HepG2 (cell line): ENCODE measurements around the gene SNAP23. TPM values are rescaled to one million over a fixed set of nuclear protein-coding genes. Genes with fewer than 3 reads are reported as not detected.

Source experiments
- ATAC-seq: fragments of 200-7000 bp; cut with Tn5 transposase; 3 replicates; pipeline ENCODE4 v1.9.1; 2020; ENCODE audit warnings: mild to moderate bottlenecking, moderate library complexity
- BruUV-seq: library from RNA; stranded (reverse); fragments of 400-500 nt; replicated peaks from 2 replicates; lab custom pipeline; 2021; lab: Mats Ljungman, UMichigan
- CTCF ChIA-PET: fragments of 300-600 bp; formaldehyde crosslinking; extraction: SDS; loops from one replicate; lab custom pipeline; 2021; ENCODE audit warnings: low total read pairs, inconsistent platforms, low intra/inter-chr PET ratio; lab: Yijun Ruan, JAX
- POLR2A ChIA-PET: fragments of 350-600 bp; sonication (Branson Sonifier 250); formaldehyde crosslinking; loops from one replicate; lab custom pipeline; 2020; ENCODE audit warnings: antibody characterized with exemption, inconsistent platforms; lab: Yijun Ruan, JAX
- DNase-seq: peaks from one replicate; pipeline ENCODE4 v3.0.0-alpha.2; 2015; ENCODE audit warnings: low spot score
- FAIRE-seq: peaks from 3 replicates; lab custom pipeline; 2011; peaks lifted over from hg19 to GRCh38; lab: Jason Lieb, UNC
- H2AFZ ChIP-seq: one replicate; pipeline ENCODE4 v1.6.1; 2011; ENCODE audit warnings: low read length, inconsistent platforms
- H3K27ac ChIP-seq: fragments of 300-600 bp; 3 replicates; pipeline ENCODE4 v1.8.0; 2011; ENCODE audit warnings: mixed run types, mild to moderate bottlenecking, mixed read lengths, low read length, inconsistent platforms; ENCODE audit not compliant: insufficient read depth; ENCODE audit errors: extremely low read length
- H3K27me3 ChIP-seq, 2 experiments: fragments of 200-600 bp in 1 of 2; 2 replicates in 1 of 2; 3 replicates in 1 of 2; pipeline versions ENCODE4 v1.6.0 to v1.8.0; 2011; ENCODE audit warnings: low read length in 2 of 2, mild to moderate bottlenecking in 2 of 2, moderate library complexity in 2 of 2, inconsistent platforms in 1 of 2; ENCODE audit not compliant: insufficient read depth in 2 of 2, control insufficient read depth in 1 of 2
- H3K36me3 ChIP-seq, 2 experiments: fragments of 200-600 bp in 1 of 2; replicated peaks in 1 of 2; 2 replicates in 1 of 2; 3 replicates in 1 of 2; pipeline versions ENCODE4 v1.5.1 to v1.8.0; 2011; ENCODE audit warnings: low read length in 2 of 2, inconsistent platforms in 1 of 2; ENCODE audit not compliant: insufficient read depth in 2 of 2, control insufficient read depth in 1 of 2
- H3K4me1 ChIP-seq: 2 replicates; pipeline ENCODE4 v1.5.1; 2012; ENCODE audit warnings: low read length, inconsistent platforms; ENCODE audit not compliant: insufficient read depth
- H3K4me2 ChIP-seq: 2 replicates; pipeline ENCODE4 v1.6.0; 2011; ENCODE audit warnings: low read depth, low read length, inconsistent platforms
- H3K4me3 ChIP-seq, 3 experiments: fragments of 200-600 bp in 1 of 3; sonication (generic), shearing (Covaris generic) in 1 of 3; replicated peaks in 1 of 3; 2 replicates each; pipeline ENCODE4 v1.5.1; 2011 to 2016; ENCODE audit warnings: low read length in 3 of 3, inconsistent platforms in 2 of 3, low read depth in 2 of 3, mild to moderate bottlenecking in 2 of 3, control low read depth in 1 of 3, mixed read lengths in 1 of 3; ENCODE audit not compliant: insufficient read depth in 1 of 3
- H3K79me2 ChIP-seq: one replicate; pipeline ENCODE4 v1.6.1; 2011; ENCODE audit warnings: low read length, inconsistent platforms; ENCODE audit not compliant: insufficient read depth
- H3K9ac ChIP-seq: 2 replicates; pipeline ENCODE4 v1.6.0; 2011; ENCODE audit warnings: mild to moderate bottlenecking, low read depth, low read length, inconsistent platforms; ENCODE audit not compliant: insufficient read depth
- H3K9me3 ChIP-seq: 2 replicates; pipeline ENCODE4 v1.5.1; 2012; ENCODE audit warnings: mild to moderate bottlenecking, low read length
- H4K20me1 ChIP-seq: 2 replicates; pipeline ENCODE4 v1.6.0; 2011; ENCODE audit warnings: inconsistent platforms, mild to moderate bottlenecking, low read length, moderate library complexity; ENCODE audit not compliant: insufficient read depth
- ARID4A ChIP-seq: sonication (generic); formaldehyde crosslinking; IDR thresholded peaks from 2 replicates; pipeline ENCODE4 v1.5.0; 2020; ENCODE audit warnings: mild to moderate bottlenecking, missing genetic modification reagents, borderline replicate concordance
- BCL6 ChIP-seq: IDR thresholded peaks from 2 replicates; pipeline ENCODE4 v1.6.1; 2016; ENCODE audit warnings: missing genetic modification reagents, missing compliant biosample characterization
- MAFG ChIP-seq: sonication (generic); formaldehyde crosslinking; IDR thresholded peaks from 2 replicates; pipeline ENCODE4 v1.5.1; 2020; ENCODE audit warnings: mild to moderate bottlenecking, missing genetic modification reagents
- MXI1 ChIP-seq: IDR thresholded peaks from 3 replicates; pipeline ENCODE4 v1.6.1; 2012; ENCODE audit warnings: low read depth, low read length, inconsistent platforms, borderline replicate concordance
- NAIF1 ChIP-seq: sonication (generic); formaldehyde crosslinking; IDR thresholded peaks from 2 replicates; pipeline ENCODE4 v1.5.0; 2020; ENCODE audit warnings: mild to moderate bottlenecking, missing genetic modification reagents, borderline replicate concordance
- NONO ChIP-seq, 2 experiments: fragments of 450-650 bp in 1 of 2; sonication (generic) in 1 of 2; formaldehyde crosslinking in 1 of 2; IDR thresholded peaks in 1 of 2; conservative IDR thresholded peaks in 1 of 2; 2 replicates each; pipeline versions ENCODE4 v1.6.1 to v1.8.0; 2017 to 2022; ENCODE audit warnings: mild to moderate bottlenecking in 1 of 2, missing genetic modification reagents in 1 of 2, moderate library complexity in 1 of 2
- SCMH1 ChIP-seq: sonication (generic); formaldehyde crosslinking; IDR thresholded peaks from 2 replicates; pipeline ENCODE4 v1.9.0; 2021; ENCODE audit warnings: missing genetic modification reagents, mild to moderate bottlenecking, borderline replicate concordance
- TAF15 ChIP-seq: fragments of 200-400 bp; formaldehyde crosslinking; IDR thresholded peaks from one replicate; pipeline ENCODE4 v1.6.1; 2018; ENCODE audit warnings: mild to moderate bottlenecking, low read depth, low read length; ENCODE audit not compliant: poor library complexity, severe bottlenecking
- ZNF230 ChIP-seq: sonication (generic); formaldehyde crosslinking; IDR thresholded peaks from 2 replicates; pipeline ENCODE4 v1.4.0; 2020; ENCODE audit warnings: mild to moderate bottlenecking, missing genetic modification reagents
- ZNF34 ChIP-seq: sonication (generic); formaldehyde crosslinking; IDR thresholded peaks from 2 replicates; pipeline ENCODE4 v1.4.0; 2020; ENCODE audit warnings: mild to moderate bottlenecking, missing genetic modification reagents, borderline replicate concordance
- ZNF501 ChIP-seq: sonication (generic); formaldehyde crosslinking; IDR thresholded peaks from 2 replicates; pipeline ENCODE4 v1.5.1; 2020; ENCODE audit warnings: mild to moderate bottlenecking, moderate library complexity, missing genetic modification reagents
- ZNF558 ChIP-seq: sonication (generic); formaldehyde crosslinking; IDR thresholded peaks from 2 replicates; pipeline ENCODE4 v1.9.0; 2022; ENCODE audit warnings: mild to moderate bottlenecking, missing genetic modification reagents, borderline replicate concordance
- ZNF850 ChIP-seq: sonication (generic); formaldehyde crosslinking; conservative IDR thresholded peaks from 2 replicates; pipeline ENCODE4 v1.9.0; 2021; ENCODE audit warnings: mild to moderate bottlenecking, missing genetic modification reagents
- ZZZ3 ChIP-seq: sonication (generic); formaldehyde crosslinking; IDR thresholded peaks from 2 replicates; pipeline ENCODE4 v1.4.0; 2020; ENCODE audit warnings: missing genetic modification reagents, mild to moderate bottlenecking, borderline replicate concordance
- WGBS: methylation state at CpG from one replicate; pipeline ENCODE4 v1.1.6; 2017; ENCODE audit warnings: low lambda C conversion rate; 5-methylcytosine and 5-hydroxymethylcytosine counted together
- in situ Hi-C: cut with HindIII; loops from 2 replicates; pipeline ENCODE4 v1.10.0; 2017; ENCODE audit warnings: low pct_unique_long_range_greater_than_20kb; ENCODE audit not compliant: extremely low pct_ligation_motif_present
- intact Hi-C: fragments of 100-400 bp; cut with micrococcal nuclease; formaldehyde crosslinking; loops from one replicate; pipeline ENCODE4 v1.10.0; 2022; ENCODE audit not compliant: unreplicated experiment
- polyA plus RNA-seq, 8 experiments: library from polyadenylated mRNA; depleted of rRNA in 3 of 8; stranded (reverse) in 7 of 8; unstranded in 1 of 8; fragments of >200 nt; fragmentation: Illumina TruSeq in 4 of 8; extraction: Trizol in 4 of 8; gene quantifications; 2 replicates each; pipeline versions ENCODE4 v1.2.1 to v1.2.3, GENCODE V29; 2011 to 2016; ENCODE audit warnings: low read depth in 4 of 8, missing spikeins in 1 of 8, mixed read lengths in 1 of 8; ENCODE audit not compliant: insufficient read depth in 1 of 8
- total RNA-seq, 5 experiments: library from RNA; depleted of rRNA; stranded (reverse); fragments of >200 nt; fragmentation: Illumina TruSeq; extraction: Trizol; gene quantifications; 2 replicates each; pipeline ENCODE4 v1.2.3, GENCODE V29; 2016; ENCODE audit warnings: low read depth in 1 of 5
- TF ChIP-seq, protein P1 (sequence below): sonication (generic); formaldehyde crosslinking; IDR thresholded peaks from 2 replicates; pipeline ENCODE4 v1.4.0; 2020; ENCODE audit warnings: mild to moderate bottlenecking, missing genetic modification reagents, borderline replicate concordance
- TF ChIP-seq, protein P2 (sequence below): sonication (generic); formaldehyde crosslinking; IDR thresholded peaks from 2 replicates; pipeline ENCODE4 v1.4.0; 2020; ENCODE audit warnings: missing genetic modification reagents

SNAP23 gene
- total and polyA plus RNA-seq, 2 of the 13 experiments (the other 11 are each of a cell fraction or from before 2014, with no cell fraction given) = 37.0 to 101 TPM

DNA sequence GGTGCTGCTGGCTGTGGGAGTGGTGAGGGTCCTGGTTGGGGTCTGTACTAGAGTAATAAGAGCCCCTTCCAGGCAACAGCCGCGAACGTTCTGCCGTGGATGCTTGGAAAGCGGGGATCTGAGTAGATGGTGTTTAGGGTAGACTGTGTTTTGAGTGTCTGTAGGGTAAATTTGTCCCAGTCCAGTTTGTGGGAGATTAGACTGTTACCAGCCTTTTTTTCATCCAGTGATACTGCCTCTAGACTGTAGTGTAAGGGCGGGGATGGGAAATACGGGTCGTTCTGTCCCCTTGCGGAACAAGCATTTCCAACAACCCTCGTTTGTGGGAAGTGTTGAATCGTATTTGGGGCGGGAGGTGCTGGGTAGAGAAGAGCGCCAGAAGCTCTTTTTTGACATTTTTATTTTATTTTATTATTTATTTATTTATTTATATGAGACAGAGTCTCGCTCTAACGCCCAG is 53.6 kb downstream of the SNAP23 start:
- FAIRE-seq (no peak), ATAC-seq (peak; percentile 60), DNase-seq (peak; percentile 12)
- H3K36me3 ChIP-seq = peaks cover 0 to 13% of the 10 kb centered on the region in 2 experiments; a peak in 3 of 5 replicates
- peaks cover 45% of the 10 kb centered on the region for H3K4me1 ChIP-seq
- ChIA-PET POLR2A (interaction anchor here (1.2 to 2.1 kb wide), 4 partner anchors 26 to 58 kb away, joined by 3 to 20 read pairs (median 8); partner anchors contain the start of genes SNAP23, STARD9 and ZNF106), CTCF (no interaction called here)
- H3K4me3 ChIP-seq = peak overlapping the region; percentile 87 to 96 (median 96)
- H4K20me1 ChIP-seq = no peaks in the 10 kb centered on the region
- in situ Hi-C loops = no loop called here
- H3K27me3 ChIP-seq = no peaks in the 10 kb centered on the region; a peak in 1 of 5 replicates
- no peak overlapping the region for H2AFZ ChIP-seq
- peak overlapping the region; percentile 68 for H3K27ac ChIP-seq
- intact Hi-C loops = loop anchor here (2.0 to 5.0 kb wide), 2 partner anchors 58 to 103 kb away; partner anchors contain the start of gene ZNF106
- H3K79me2 ChIP-seq = peaks cover 50% of the 10 kb centered on the region
- TSS peak; percentile 70 for BruUV-seq
- H3K9me3 ChIP-seq = no peaks in the 10 kb centered on the region
- under 1% methylated on average over 12 of the region's 15 CpGs for WGBS
- H3K4me2 ChIP-seq = peak overlapping the region; percentile 77
- peak overlapping the region; percentile 93 for H3K9ac ChIP-seq
- TF ChIP-seq ZNF501 (CRISPR knock-in tag) (peak; percentile 11; the same call in 1 of the 2 replicates), SCMH1 (CRISPR knock-in tag) (no peak), ZNF230 (CRISPR knock-in tag) (0 out of 2 replicates have a peak, but pooled peaks have one; percentile 42), ZNF558 (CRISPR knock-in tag) (no peak), NAIF1 (CRISPR knock-in tag) (peak; percentile 76; the same call in 1 of the 2 replicates), BCL6 (CRISPR knock-in tag) (no peak), ZZZ3 (CRISPR knock-in tag) (0 out of 2 replicates have a peak, but pooled peaks have one; percentile 15), ARID4A (CRISPR knock-in tag) (0 out of 2 replicates have a peak, but pooled peaks have one; percentile 19), ZNF34 (CRISPR knock-in tag) (0 out of 2 replicates have a peak, but pooled peaks have one; percentile 57), MAFG (CRISPR knock-in tag) (0 out of 2 replicates have a peak, but pooled peaks have one; percentile 17), NONO (IDR thresholded peaks at IDR 0.05) (no peak), NONO (CRISPR knock-in tag; conservative IDR thresholded peaks at IDR 0.05) (no peak), MXI1 (no peak), ZNF850 (CRISPR knock-in tag) (no peak), TAF15 (no peak)
- TF ChIP-seq, protein P1, sequence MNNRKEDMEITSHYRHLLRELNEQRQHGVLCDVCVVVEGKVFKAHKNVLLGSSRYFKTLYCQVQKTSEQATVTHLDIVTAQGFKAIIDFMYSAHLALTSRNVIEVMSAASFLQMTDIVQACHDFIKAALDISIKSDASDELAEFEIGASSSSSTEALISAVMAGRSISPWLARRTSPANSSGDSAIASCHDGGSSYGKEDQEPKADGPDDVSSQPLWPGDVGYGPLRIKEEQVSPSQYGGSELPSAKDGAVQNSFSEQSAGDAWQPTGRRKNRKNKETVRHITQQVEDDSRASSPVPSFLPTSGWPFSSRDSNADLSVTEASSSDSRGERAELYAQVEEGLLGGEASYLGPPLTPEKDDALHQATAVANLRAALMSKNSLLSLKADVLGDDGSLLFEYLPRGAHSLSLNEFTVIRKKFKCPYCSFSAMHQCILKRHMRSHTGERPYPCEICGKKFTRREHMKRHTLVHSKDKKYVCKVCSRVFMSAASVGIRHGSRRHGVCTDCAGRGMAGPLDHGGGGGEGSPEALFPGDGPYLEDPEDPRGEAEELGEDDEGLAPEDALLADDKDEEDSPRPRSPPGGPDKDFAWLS (CRISPR knock-in tag) = no peak
- TF ChIP-seq, protein P2, sequence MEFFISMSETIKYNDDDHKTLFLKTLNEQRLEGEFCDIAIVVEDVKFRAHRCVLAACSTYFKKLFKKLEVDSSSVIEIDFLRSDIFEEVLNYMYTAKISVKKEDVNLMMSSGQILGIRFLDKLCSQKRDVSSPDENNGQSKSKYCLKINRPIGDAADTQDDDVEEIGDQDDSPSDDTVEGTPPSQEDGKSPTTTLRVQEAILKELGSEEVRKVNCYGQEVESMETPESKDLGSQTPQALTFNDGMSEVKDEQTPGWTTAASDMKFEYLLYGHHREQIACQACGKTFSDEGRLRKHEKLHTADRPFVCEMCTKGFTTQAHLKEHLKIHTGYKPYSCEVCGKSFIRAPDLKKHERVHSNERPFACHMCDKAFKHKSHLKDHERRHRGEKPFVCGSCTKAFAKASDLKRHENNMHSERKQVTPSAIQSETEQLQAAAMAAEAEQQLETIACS = no peak
